IPS-15b (cell line): ENCODE data around the gene GABBR2.
"Not testable (repeated sequence)": the region's sequence is repeated elsewhere in the genome, so short reads cannot be mapped to it uniquely, and the experiment has no call there.

ENCODE experiments used
- H3K27me3 ChIP-seq: one replicate; pipeline ENCODE4 v1.6.1; 2013; ENCODE audit warnings: low read length; ENCODE audit not compliant: control insufficient read depth, insufficient read depth
- H3K36me3 ChIP-seq: one replicate; pipeline ENCODE4 v1.6.1; 2013; ENCODE audit warnings: low read length; ENCODE audit not compliant: control insufficient read depth, insufficient read depth
- H3K4me1 ChIP-seq: one replicate; pipeline ENCODE4 v1.6.1; 2013; ENCODE audit warnings: mild to moderate bottlenecking, low read length; ENCODE audit not compliant: control insufficient read depth, insufficient read depth
- H3K4me3 ChIP-seq: one replicate; pipeline ENCODE4 v1.5.1; 2013; ENCODE audit warnings: low read depth, low read length
- H3K9ac ChIP-seq: one replicate; pipeline ENCODE4 v1.6.1; 2013; ENCODE audit warnings: low read depth, mild to moderate bottlenecking, low read length
- H3K9me3 ChIP-seq: one replicate; pipeline ENCODE4 v1.6.1; 2013; ENCODE audit warnings: mild to moderate bottlenecking, low read length; ENCODE audit not compliant: control insufficient read depth, insufficient read depth

Gene GABBR2

GRCh38 chr9:98300611-98301010, 408.1 kb downstream of the GABBR2 start:
- Histone ChIP-seq H3K4me1 (no peaks in the 10 kb centered on the region), H3K27me3 (no peaks in the 10 kb centered on the region), H3K9me3 (no peaks in the 10 kb centered on the region), H3K9ac (no peak overlapping the region), H3K36me3 (no peaks in the 10 kb centered on the region), H3K4me3 (no peak overlapping the region)

- Histone ChIP-seq H3K9ac (no peak overlapping the region), H3K27me3 (no peaks in the 10 kb centered on the region), H3K9me3 (no peaks in the 10 kb centered on the region), H3K4me3 (no peak overlapping the region), H3K4me1 (no peaks in the 10 kb centered on the region), H3K36me3 (no peaks in the 10 kb centered on the region)
Measured at GRCh38 chr9:98298476-98298875, 410.3 kb downstream of the GABBR2 start.

- H3K9me3 ChIP-seq = no peaks in the 10 kb centered on the region
- no peaks in the 10 kb centered on the region for H3K36me3 ChIP-seq
- H3K9ac ChIP-seq = no peak overlapping the region
- H3K27me3 ChIP-seq = no peaks in the 10 kb centered on the region
- H3K4me3 ChIP-seq = no peak overlapping the region
- H3K4me1 ChIP-seq = no peaks in the 10 kb centered on the region
Measured at GRCh38 chr9:98295824-98296223, 412.9 kb downstream of the GABBR2 start.

DNA sequence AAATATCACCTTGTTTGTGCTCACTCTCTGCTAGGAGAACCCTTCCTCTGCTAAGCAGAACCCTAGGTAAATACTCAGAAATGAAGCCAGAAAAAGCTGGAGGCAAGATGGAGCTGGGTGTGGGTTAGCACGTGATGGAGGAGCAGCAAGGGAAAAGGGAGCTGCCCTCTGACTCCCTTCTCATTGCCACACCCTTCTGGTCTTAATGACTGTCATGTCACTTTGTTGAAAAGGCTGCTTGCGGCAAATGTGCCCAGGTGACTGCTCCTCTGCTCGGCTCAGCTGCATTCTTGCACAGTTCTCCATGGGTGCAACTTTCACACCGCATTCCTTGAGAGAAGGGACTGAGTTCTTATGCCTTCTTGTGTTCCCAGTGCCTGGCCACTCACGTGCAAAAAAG, 416.9 kb downstream of the GABBR2 start:
- H3K9ac ChIP-seq = no peak overlapping the region

DNA sequence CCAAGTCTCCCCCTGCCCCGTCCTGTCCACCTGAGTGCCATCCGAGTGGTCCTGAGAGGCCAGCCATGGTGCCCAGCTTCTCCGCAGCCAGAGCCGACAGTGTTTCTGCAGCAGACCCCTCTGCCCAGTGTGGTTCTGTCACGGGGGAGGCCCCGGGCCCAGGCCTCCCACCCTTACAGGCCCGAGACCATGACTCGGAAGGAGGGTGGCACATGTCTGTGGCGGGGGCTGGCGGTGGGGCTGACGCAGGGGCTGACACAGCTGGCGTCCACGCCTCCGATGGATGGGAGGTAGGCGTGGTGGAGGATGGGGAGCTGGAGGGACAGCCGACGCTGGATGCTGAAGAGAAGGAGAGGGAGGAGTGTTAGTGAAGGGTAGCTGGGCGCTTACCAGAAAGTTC, 418.3 kb downstream of the GABBR2 start:
- Histone ChIP-seq H3K4me3 (no peak overlapping the region), H3K4me1 (no peaks in the 10 kb centered on the region), H3K9ac (no peak overlapping the region), H3K9me3 (no peaks in the 10 kb centered on the region), H3K36me3 (no peaks in the 10 kb centered on the region), H3K27me3 (no peaks in the 10 kb centered on the region)

More for the DNA sequence above, 416.9 kb downstream of the GABBR2 start:
- no peaks in the 10 kb centered on the region for H3K27me3 ChIP-seq
- no peak overlapping the region for H3K4me3 ChIP-seq
- H3K36me3 ChIP-seq = no peaks in the 10 kb centered on the region
- no peaks in the 10 kb centered on the region for H3K4me1 ChIP-seq
- H3K9me3 ChIP-seq = no peaks in the 10 kb centered on the region

DNA sequence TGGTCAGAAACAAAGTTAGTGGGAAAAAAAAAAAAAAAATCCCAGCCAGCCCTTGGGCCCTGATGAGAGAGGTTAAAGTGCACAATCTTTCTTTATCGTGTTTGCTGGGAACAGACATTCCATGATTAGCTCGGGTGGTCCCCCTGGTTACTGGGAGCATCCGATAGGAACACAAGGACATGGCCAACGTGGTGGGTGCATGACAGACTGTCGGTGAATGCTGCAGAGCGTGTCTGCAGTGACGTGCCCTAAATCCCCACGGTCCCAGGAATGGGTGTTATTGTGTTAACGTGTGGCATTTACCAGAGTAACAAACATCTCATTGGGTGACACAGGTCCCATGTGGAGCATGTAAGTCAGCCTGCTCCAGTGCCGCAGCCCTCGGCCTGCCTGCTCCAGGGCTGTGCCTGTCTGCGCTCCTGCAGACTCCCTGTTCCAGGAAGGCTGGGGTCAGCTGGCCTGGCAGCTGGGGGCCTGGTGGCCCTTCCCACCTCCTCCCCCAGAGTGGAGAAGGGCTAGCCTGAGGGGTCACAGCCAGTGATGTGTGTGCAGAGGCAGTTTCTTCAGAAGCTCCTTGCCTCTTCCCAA, 419.0 kb downstream of the GABBR2 start:
- Histone ChIP-seq H3K4me3 (no peak overlapping the region), H3K9me3 (no peaks in the 10 kb centered on the region), H3K4me1 (no peaks in the 10 kb centered on the region), H3K27me3 (no peaks in the 10 kb centered on the region), H3K9ac (no peak overlapping the region), H3K36me3 (no peaks in the 10 kb centered on the region)

DNA sequence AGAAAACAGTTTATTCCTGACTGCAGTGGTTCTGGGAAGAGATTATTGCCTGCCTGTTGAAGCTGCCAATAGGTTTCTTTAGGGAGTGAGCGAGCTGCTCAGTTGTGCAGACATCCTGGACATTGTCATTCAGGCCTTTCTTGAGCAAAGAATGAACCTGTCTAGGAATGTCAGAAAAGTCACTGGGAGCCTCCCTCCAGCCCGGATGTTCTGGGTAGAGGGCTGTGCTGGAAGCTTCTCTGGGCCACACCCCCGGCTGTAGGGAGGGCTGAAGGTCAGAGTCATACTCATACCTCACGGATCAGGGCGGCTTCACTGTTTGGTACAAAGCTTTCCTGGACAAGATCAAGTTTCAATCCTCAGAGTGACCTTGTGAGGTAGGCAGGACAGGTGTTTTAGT, 419.9 kb downstream of the GABBR2 start:
- Histone ChIP-seq H3K9ac (no peak overlapping the region), H3K27me3 (no peaks in the 10 kb centered on the region), H3K4me1 (no peaks in the 10 kb centered on the region), H3K4me3 (no peak overlapping the region), H3K36me3 (no peaks in the 10 kb centered on the region), H3K9me3 (no peaks in the 10 kb centered on the region)

- no peaks in the 10 kb centered on the region for H3K27me3 ChIP-seq
Measured at GRCh38 chr9:98287384-98287783, 421.4 kb downstream of the GABBR2 start.

GRCh38 chr9:98285446-98285845, 423.3 kb downstream of the GABBR2 start:
- no peaks in the 10 kb centered on the region for H3K36me3 ChIP-seq
- no peaks in the 10 kb centered on the region for H3K9me3 ChIP-seq
- no peaks in the 10 kb centered on the region for H3K4me1 ChIP-seq
- no peak overlapping the region for H3K9ac ChIP-seq
- no peak overlapping the region for H3K4me3 ChIP-seq
- H3K27me3 ChIP-seq = no peaks in the 10 kb centered on the region

More at GRCh38 chr9:98287384-98287783, 421.4 kb downstream of the GABBR2 start:
- Histone ChIP-seq H3K9me3 (no peaks in the 10 kb centered on the region), H3K4me1 (no peaks in the 10 kb centered on the region), H3K36me3 (no peaks in the 10 kb centered on the region), H3K9ac (no peak overlapping the region), H3K4me3 (no peak overlapping the region)

- Histone ChIP-seq H3K4me3 (no peak overlapping the region), H3K4me1 (no peaks in the 10 kb centered on the region), H3K27me3 (no peaks in the 10 kb centered on the region), H3K9me3 (no peaks in the 10 kb centered on the region), H3K36me3 (no peaks in the 10 kb centered on the region), H3K9ac (no peak overlapping the region)
Measured at GRCh38 chr9:98284754-98285153, 424.0 kb downstream of the GABBR2 start.

DNA sequence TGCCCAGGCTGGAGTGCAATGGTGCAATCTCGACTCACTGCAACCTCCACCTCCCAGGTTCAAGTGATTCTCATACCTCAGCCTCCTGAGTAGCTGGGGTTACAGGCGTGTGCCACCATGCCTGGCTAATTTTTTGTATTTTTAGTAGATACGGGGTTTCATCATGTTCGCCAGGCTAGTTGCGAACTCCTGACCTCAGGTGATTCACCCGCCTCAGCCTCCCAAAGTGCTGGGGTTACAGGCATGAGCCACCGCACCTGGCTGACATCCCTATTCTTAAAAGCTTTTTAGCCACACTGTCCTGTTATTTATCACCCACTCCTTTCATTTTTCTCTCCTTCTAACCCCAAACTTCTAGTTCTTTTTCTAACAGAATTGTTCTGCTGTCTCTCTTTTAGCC, 425.6 kb downstream of the GABBR2 start:
- H3K4me3 ChIP-seq, H3K9ac ChIP-seq, H3K36me3 ChIP-seq, H3K27me3 ChIP-seq, H3K4me1 ChIP-seq, H3K9me3 ChIP-seq: not testable (repeated sequence)

GRCh38 chr9:98281281-98281680, 427.5 kb downstream of the GABBR2 start:
- H3K27me3 ChIP-seq = no peaks in the 10 kb centered on the region

More at GRCh38 chr9:98281281-98281680, 427.5 kb downstream of the GABBR2 start:
- Histone ChIP-seq H3K9me3 (no peaks in the 10 kb centered on the region), H3K4me3 (no peak overlapping the region), H3K4me1 (no peaks in the 10 kb centered on the region), H3K9ac (no peak overlapping the region), H3K36me3 (no peaks in the 10 kb centered on the region)
